IPS-15b (cell line): ENCODE results near the gene TMSB15B.
"Not testable (repeated sequence)": the region's sequence is repeated elsewhere in the genome, so short reads cannot be mapped to it uniquely, and the experiment has no call there.

Experiments used
- H3K27me3 ChIP-seq: one replicate; pipeline ENCODE4 v1.6.1; 2013; ENCODE audit warnings: low read length; ENCODE audit not compliant: control insufficient read depth, insufficient read depth
- H3K36me3 ChIP-seq: one replicate; pipeline ENCODE4 v1.6.1; 2013; ENCODE audit warnings: low read length; ENCODE audit not compliant: control insufficient read depth, insufficient read depth
- H3K4me1 ChIP-seq: one replicate; pipeline ENCODE4 v1.6.1; 2013; ENCODE audit warnings: mild to moderate bottlenecking, low read length; ENCODE audit not compliant: control insufficient read depth, insufficient read depth
- H3K4me3 ChIP-seq: one replicate; pipeline ENCODE4 v1.5.1; 2013; ENCODE audit warnings: low read depth, low read length
- H3K9ac ChIP-seq: one replicate; pipeline ENCODE4 v1.6.1; 2013; ENCODE audit warnings: low read depth, mild to moderate bottlenecking, low read length
- H3K9me3 ChIP-seq: one replicate; pipeline ENCODE4 v1.6.1; 2013; ENCODE audit warnings: mild to moderate bottlenecking, low read length; ENCODE audit not compliant: control insufficient read depth, insufficient read depth

TMSB15B gene

DNA sequence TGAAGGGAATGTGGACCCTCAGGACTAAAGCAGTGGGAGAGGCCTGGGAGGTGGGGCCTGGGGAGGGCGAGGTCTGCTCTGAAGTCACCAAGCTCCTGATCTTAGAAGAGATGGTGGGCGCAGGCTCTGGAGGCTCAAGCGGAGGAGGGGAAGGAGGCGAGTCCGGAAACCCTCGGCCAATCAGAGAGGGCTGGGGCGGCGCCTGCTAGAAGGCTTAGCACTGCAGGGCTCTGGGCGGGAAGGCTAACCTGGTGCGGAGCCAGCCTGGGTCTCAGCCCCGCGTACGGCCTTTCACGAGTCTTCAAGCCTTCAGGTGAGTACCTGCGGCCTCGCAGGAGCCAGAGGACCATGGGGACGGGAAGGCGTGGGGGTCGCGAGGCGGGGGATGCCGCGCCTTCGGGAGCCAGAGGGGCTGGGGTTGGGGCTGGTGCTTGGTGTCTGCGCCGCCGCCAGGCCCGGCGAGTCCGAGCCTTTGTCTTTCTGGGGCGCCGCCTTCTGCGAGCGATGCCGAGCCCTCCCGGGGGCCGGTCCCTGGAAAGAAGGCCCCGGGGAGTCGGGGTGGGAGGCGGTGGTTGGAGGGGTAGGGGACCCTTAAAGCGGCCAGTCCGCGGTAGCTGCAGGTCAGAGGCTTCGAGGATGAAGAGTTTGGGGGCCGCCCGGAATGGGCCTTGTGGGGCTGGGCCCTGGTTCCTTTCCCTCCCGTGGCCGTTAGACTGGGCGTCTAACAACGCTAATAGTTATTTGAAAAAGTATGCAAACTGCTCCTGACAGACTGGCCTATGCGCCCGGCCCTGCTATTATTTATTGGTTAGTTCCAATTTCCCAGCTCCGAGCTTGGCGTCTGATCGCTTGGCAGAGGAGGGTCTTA lies at the start of gene TMSB15B:
TMSB15B (plus strand) TSS at position 217 of the 868 bp plus-strand sequence.
- H3K27me3 ChIP-seq, H3K4me3 ChIP-seq, H3K9ac ChIP-seq, H3K4me1 ChIP-seq, H3K9me3 ChIP-seq, H3K36me3 ChIP-seq: not testable (repeated sequence)

DNA sequence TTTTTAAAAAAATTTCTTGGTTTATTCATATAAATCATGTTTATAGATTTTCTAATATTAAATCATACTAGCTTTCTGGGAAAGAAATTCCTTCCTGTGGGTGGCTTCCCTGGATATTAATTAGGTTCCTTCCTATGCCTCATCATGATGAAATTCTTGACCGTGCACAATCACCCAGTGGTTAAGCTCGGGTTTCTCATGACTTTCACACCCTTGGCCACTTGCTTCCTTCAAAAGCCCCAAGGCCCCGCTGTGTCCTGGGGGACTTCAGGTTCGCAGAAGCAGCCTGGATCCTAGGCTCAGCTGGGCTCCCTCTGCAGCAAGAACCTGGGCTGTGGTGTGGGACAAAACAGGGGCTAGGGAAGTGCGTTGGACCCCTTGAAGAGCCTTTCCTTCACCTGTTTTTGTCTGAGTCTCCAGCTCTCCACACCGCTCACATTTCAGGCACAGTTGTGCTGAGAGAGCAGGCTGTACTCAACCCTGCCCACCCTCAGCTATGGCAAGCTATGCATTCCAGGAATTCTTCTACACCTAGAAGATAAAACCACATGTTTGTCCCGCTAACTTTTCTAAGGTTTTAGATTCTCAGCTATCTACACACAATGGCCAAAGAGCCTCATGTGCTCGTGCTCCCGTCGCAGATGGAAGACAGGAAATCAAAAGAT lies 48.9 kb upstream of the TMSB15B start:
- no peaks in the 10 kb centered on the region for H3K36me3 ChIP-seq
- H3K27me3 ChIP-seq = no peaks in the 10 kb centered on the region
- no peak overlapping the region for H3K9ac ChIP-seq
- H3K9me3 ChIP-seq = no peaks in the 10 kb centered on the region
- no peak overlapping the region for H3K4me3 ChIP-seq
- no peaks in the 10 kb centered on the region for H3K4me1 ChIP-seq

DNA sequence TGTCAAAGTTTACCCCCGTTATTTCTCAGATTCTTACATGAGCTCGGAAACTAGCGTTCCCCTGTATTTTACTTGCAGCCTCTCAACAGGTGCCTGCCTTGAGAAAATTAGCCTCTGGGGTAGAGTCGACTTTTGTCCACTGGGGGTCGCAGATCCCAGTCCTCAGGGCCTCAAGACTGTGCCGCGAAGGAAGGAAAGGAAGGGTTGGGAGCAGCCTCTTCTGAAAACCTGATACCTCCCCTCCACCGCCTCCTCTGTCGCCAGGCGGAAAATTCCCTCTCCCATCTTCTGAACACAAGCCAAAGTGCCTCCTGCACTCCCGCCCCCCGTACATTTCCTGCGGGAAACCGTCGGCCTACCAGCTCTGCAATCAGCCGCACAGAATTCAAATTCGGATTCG lies 44.4 kb upstream of the TMSB15B start:
- Histone ChIP-seq H3K4me1 (no peaks in the 10 kb centered on the region), H3K4me3 (peak overlapping the region; percentile 81), H3K9ac (no peak overlapping the region), H3K27me3 (peaks cover 17% of the 10 kb centered on the region), H3K9me3 (no peaks in the 10 kb centered on the region), H3K36me3 (no peaks in the 10 kb centered on the region)

DNA sequence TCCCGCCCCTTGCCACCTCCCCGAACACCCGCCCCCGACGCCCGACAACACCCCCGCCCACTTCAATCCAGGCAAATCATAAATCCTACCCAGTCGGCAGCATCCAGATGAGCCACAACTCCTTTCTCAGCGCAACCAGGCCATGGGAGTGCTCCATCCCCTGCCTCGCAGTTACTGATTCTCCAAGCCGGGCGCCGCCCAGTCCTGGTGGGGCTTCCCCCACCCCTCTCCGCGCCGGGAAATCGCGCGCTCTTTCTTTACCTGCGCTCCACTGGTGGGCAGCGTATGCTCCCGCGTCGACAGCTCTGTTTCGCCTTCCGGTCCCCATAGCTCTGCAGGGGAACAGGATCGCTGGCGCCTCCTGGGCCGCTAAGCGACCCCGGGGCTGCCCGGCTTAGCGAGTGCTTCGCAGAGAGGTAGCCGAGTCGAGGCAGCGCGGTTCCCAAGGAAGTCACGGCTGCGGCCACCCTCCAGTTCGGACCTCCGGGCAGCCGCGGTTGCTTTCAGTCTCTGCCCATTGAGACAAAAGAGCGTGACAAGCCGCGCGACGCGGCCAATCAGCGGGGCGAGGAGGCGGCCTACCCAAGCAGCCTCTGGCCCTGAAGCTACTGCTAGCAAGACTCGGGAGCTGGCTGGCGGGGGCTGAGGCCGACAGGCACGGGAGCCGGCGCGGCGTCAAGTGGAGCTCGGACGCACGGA lies 43.7 kb upstream of the TMSB15B start:
- H3K4me3 ChIP-seq = peak overlapping the region; percentile 81
- no peaks in the 10 kb centered on the region for H3K36me3 ChIP-seq
- H3K9me3 ChIP-seq = no peaks in the 10 kb centered on the region
- H3K9ac ChIP-seq = peak overlapping the region; percentile 70
- H3K27me3 ChIP-seq = peaks cover 17% of the 10 kb centered on the region
- H3K4me1 ChIP-seq = no peaks in the 10 kb centered on the region

DNA sequence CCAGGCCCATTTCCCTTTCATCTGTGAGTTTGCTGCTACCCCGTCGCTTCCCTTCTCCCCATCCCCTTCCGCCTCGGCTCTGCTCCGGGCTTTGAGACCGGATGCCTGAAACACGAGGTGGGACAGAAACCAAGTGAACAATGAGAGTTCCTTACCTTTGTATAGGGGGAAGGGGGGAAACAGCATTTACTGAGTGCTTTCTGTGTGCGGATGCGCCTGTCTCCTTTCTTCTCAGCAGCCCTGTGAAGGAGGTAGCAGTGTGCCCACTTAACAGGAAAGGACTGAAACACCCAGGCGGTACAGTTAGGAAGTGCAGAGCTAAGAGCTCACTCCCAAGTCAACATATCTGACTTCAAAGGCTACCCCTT lies 43.2 kb upstream of the TMSB15B start:
- peaks cover 17% of the 10 kb centered on the region for H3K27me3 ChIP-seq
- H3K9me3 ChIP-seq = no peaks in the 10 kb centered on the region
- no peaks in the 10 kb centered on the region for H3K36me3 ChIP-seq
- peak overlapping the region; percentile 37 for H3K9ac ChIP-seq
- peak overlapping the region; percentile 81 for H3K4me3 ChIP-seq
- no peaks in the 10 kb centered on the region for H3K4me1 ChIP-seq

DNA sequence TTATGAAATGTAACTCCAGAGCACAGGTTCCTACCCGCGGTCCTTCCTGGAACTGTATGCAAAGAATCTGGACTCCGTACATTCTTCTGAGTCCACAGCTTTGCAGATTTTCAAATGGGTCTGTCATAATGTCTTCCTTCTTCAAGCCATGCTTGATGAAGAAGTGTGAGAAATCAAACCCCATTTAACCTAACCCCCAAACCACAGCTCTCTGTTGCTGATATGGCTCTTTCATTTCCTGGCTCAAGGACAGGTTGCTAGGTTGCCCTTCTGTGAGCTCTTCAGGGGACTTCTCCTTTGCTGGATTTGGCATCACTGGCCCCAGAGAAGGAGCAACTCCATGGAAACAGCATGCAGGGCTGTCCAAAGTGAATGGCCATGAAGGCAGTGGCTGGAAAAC lies 41.9 kb upstream of the TMSB15B start:
- H3K9ac ChIP-seq, H3K4me1 ChIP-seq, H3K9me3 ChIP-seq, H3K36me3 ChIP-seq, H3K4me3 ChIP-seq: not testable (repeated sequence)
- peaks cover 17% of the 10 kb centered on the region for H3K27me3 ChIP-seq

DNA sequence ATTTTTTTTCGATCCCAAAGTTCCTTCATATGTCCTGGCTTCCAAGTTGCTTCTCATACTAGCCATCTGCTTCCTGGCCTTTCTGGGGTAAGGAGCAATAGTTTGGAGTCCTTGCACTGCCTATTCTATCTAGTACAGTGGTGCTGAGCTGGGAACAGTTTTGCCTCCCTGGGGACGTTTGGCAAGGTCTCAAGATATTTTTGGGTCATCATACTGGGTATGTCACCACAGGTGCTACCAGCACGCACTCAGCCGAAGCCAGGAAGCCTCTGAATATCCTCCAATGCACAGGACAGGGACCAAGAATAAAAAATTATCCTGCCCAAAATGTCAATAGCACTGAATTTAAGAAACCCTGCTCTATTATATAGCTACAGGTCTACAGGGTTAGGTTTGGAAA lies 35.4 kb upstream of the TMSB15B start:
- Histone ChIP-seq H3K36me3 (no peaks in the 10 kb centered on the region), H3K9me3 (no peaks in the 10 kb centered on the region), H3K4me1 (no peaks in the 10 kb centered on the region), H3K27me3 (no peaks in the 10 kb centered on the region), H3K4me3 (no peak overlapping the region), H3K9ac (no peak overlapping the region)

DNA sequence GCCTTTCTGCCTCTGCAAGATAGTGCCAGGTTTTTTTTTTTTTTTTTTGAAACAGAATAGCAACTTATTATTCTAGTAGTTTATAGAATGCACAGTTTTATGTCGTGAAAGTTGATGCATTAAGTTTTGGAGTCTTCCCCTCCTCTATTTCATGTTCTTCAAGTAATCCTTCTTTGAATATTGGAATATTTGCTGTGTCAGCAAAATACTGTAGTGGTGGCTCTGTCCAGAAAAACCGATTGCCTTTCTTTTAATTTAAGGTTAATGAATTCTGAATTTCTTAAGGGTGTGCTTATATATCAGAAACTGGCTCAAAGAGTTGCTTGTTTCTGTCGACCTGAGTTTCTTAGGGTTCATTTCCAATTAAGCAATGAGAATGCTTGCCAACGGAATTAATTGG lies 34.8 kb upstream of the TMSB15B start:
- Histone ChIP-seq H3K4me3 (no peak overlapping the region), H3K36me3 (no peaks in the 10 kb centered on the region), H3K27me3 (no peaks in the 10 kb centered on the region), H3K9ac (no peak overlapping the region), H3K4me1 (no peaks in the 10 kb centered on the region), H3K9me3 (no peaks in the 10 kb centered on the region)

DNA sequence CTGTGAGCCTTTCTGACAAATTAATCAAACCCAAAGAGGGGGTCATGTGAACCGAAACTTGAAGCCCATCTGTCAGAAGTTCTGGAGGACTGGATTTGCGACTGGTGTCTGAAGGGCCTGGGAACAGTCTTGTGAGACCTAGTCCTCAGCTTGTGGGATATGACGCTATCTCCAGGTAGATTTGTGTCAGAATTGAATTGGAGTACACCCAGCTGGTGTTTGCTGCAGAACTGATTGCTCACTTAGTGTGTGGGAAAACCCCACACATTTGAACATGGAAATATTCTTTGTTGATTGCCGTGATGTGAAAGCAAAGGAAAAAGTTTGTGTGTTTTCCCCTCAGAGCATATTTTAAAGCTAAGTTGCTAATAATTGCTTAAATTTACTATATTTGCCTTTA lies 30.3 kb upstream of the TMSB15B start:
- no peaks in the 10 kb centered on the region for H3K27me3 ChIP-seq
- no peaks in the 10 kb centered on the region for H3K9me3 ChIP-seq
- no peak overlapping the region for H3K4me3 ChIP-seq
- no peaks in the 10 kb centered on the region for H3K36me3 ChIP-seq
- no peaks in the 10 kb centered on the region for H3K4me1 ChIP-seq
- no peak overlapping the region for H3K9ac ChIP-seq

DNA sequence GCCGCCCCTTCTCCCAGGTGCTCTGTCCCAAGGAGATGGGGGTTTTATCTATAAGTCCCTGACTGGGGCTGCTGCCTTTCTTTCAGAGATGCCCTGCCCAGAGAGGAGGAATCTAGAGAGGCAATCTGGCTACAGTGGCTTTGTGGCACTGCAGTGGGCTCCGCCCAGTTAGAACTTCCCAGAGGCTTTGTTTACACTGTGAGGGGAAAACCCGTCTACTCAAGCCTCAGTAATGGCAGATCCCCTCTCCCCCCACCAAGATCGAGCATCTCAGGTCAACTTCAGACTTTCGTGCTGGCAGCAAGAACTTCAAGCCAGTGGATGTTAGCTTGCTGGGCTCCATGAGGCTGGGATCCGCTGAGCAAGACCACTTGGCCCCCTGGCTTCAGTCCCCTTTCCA lies 22.2 kb upstream of the TMSB15B start:
- not testable (repeated sequence) for H3K27me3 ChIP-seq, H3K9ac ChIP-seq, H3K4me3 ChIP-seq, H3K4me1 ChIP-seq, H3K9me3 ChIP-seq, H3K36me3 ChIP-seq

DNA sequence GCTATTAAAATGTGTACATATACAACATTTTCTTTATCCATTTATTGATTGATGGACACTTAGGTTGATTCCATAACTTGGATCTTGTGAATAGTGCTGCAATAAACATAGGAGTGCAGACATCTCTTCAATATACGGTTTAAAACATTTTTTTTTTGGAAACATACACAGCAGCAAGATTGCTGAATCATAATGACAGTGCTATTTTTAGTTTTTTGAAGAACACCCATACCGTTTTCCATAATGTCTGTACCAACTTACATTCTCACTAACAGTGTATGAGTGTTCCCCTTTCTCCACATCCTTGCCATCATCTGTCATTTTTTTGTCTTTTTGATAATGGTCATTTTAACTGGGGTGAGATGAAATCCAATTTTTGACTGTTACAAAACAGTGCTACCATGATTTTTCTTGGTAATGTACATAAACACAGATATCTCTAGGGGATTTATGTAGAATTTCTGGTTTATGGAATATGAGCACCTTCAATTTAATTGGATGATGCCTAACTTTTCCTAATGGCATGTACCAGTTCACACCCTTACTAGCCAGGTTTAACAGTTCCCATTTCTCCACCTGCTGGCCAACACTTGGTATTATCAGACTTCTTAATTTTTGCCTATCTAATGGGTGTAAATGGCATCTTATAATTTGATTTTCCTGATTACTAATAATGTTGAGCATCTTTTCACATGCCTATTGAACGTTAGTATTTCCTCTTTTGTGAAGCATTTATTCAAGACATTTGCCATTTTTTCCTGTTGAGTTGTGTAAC lies 21.0 kb upstream of the TMSB15B start:
- no peaks in the 10 kb centered on the region for H3K36me3 ChIP-seq
- H3K9me3 ChIP-seq = no peaks in the 10 kb centered on the region
- no peak overlapping the region for H3K4me3 ChIP-seq
- peaks cover 2% of the 10 kb centered on the region for H3K4me1 ChIP-seq
- no peak overlapping the region for H3K9ac ChIP-seq
- H3K27me3 ChIP-seq = no peaks in the 10 kb centered on the region
